Caco-2 (cell line): ENCODE results near the gene HTR2C. TPM values are rescaled to one million over a fixed set of nuclear protein-coding genes. Genes with fewer than 3 reads are reported as not detected.

Experiments
- BruUV-seq: library from RNA; stranded (reverse); fragments of 400-500 nt; replicated peaks from 2 replicates; lab custom pipeline; 2021; lab: Mats Ljungman, UMichigan
- CTCF ChIA-PET: fragments of 300-600 bp; sonication (Branson Sonifier 250); formaldehyde crosslinking; loops from one replicate; lab custom pipeline; 2022; ENCODE audit warnings: antibody characterized with exemption; lab: Charles Lee
- POLR2A ChIA-PET: fragments of 300-600 bp; sonication (Branson Sonifier 250); formaldehyde crosslinking; loops from one replicate; lab custom pipeline; 2022; ENCODE audit warnings: antibody characterized with exemption; lab: Charles Lee
- DNase-seq, 2 experiments: peaks; one replicate each; pipeline versions ENCODE4 v3.0.0 to v3.0.0-alpha.2; 2020 to 2022
- H3K27me3 ChIP-seq: replicated peaks from 2 replicates; pipeline ENCODE4 v1.6.0; 2011; ENCODE audit warnings: low read length; ENCODE audit not compliant: control insufficient read depth, insufficient read depth
- H3K36me3 ChIP-seq: 2 replicates; pipeline ENCODE4 v1.5.1; 2011; ENCODE audit warnings: low read length; ENCODE audit not compliant: control insufficient read depth, insufficient read depth
- H3K4me1 ChIP-seq: fragments of 250-450 bp; sonication (Bioruptor Pico); 2 replicates; pipeline ENCODE4 v1.5.1; 2020; ENCODE audit warnings: mild to moderate bottlenecking
- H3K4me3 ChIP-seq: 2 replicates; pipeline ENCODE4 v1.5.1; 2011; ENCODE audit warnings: low read depth, mild to moderate bottlenecking, control low read depth, low read length
- H3K9me3 ChIP-seq: fragments of 250-450 bp; sonication (Bioruptor Pico); 2 replicates; pipeline ENCODE4 v1.5.1; 2020; ENCODE audit warnings: mild to moderate bottlenecking, moderate library complexity
- H3K27ac Mint-ChIP-seq: one replicate; pipeline ENCODE4 v1.8.0; 2022; ENCODE audit warnings: mixed read lengths; ENCODE audit not compliant: unreplicated experiment
- H3K27me3 Mint-ChIP-seq: one replicate; pipeline ENCODE4 v1.8.0; 2022; ENCODE audit warnings: mixed read lengths; ENCODE audit not compliant: insufficient read depth, unreplicated experiment
- H3K36me3 Mint-ChIP-seq: one replicate; pipeline ENCODE4 v1.8.0; 2022; ENCODE audit warnings: mild to moderate bottlenecking, mixed read lengths; ENCODE audit not compliant: insufficient read depth, unreplicated experiment
- H3K4me1 Mint-ChIP-seq: one replicate; pipeline ENCODE4 v1.8.0; 2022; ENCODE audit warnings: low read depth, mixed read lengths; ENCODE audit not compliant: unreplicated experiment
- H3K4me3 Mint-ChIP-seq: one replicate; pipeline ENCODE4 v1.8.0; 2022; ENCODE audit warnings: mild to moderate bottlenecking, moderate library complexity, mixed read lengths; ENCODE audit not compliant: unreplicated experiment
- H3K9me3 Mint-ChIP-seq: one replicate; pipeline ENCODE4 v1.8.0; 2022; ENCODE audit warnings: mixed read lengths; ENCODE audit not compliant: unreplicated experiment
- intact Hi-C: fragments of 100-400 bp; cut with micrococcal nuclease; formaldehyde crosslinking; loops from one replicate; pipeline ENCODE4 v1.10.0; 2022; ENCODE audit not compliant: unreplicated experiment
- total RNA-seq: library from RNA; stranded (reverse); gene quantifications from 2 replicates; pipeline ENCODE4 v1.2.3, GENCODE V29; 2022
- TF ChIP-seq, protein P1 (sequence below), 2 experiments: fragments of 200-600 bp in 1 of 2; IDR thresholded peaks; 1 replicate in 1 of 2; 2 replicates in 1 of 2; pipeline versions ENCODE4 v1.5.1 to v1.8.0; 2011 to 2022; ENCODE audit warnings: antibody characterized with exemption in 1 of 2, control low read depth in 1 of 2, inconsistent platforms in 1 of 2, low read depth in 1 of 2, low read length in 1 of 2, mild to moderate bottlenecking in 1 of 2, moderate library complexity in 1 of 2; ENCODE audit not compliant: insufficient read depth in 1 of 2, severe bottlenecking in 1 of 2, unreplicated experiment in 1 of 2

The HTR2C gene
- total RNA-seq, 1 experiment from 2014 or later: not detected

DNA sequence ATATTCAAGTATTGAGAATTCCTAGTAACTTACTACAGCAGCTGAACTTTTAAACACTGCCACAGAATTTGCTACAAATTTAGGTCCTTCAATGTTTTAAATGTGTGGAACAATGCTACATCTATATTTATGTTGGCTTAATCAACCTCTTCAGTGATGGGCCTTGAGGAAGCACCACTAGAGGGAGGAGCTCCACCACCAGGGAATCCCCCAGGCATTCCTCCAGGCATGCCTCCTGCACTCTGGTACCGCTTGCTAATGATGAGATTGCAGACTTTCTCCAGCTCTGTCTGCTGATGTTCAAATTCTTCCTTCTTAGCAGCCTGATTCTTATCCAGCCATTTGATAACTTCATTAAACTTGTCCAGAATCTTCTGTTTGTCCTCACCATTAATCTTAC is 190.8 kb downstream of the HTR2C start:
- no peaks in the 10 kb centered on the region for H3K4me1 Mint-ChIP-seq
- Histone ChIP-seq H3K9me3 (no peaks in the 10 kb centered on the region), H3K4me3 (no peak overlapping the region), H3K36me3 (no peaks in the 10 kb centered on the region), H3K4me1 (no peaks in the 10 kb centered on the region), H3K27me3 (no peaks in the 10 kb centered on the region)
- POLR2A ChIA-PET: no interaction called here
- no peaks in the 10 kb centered on the region for H3K36me3 Mint-ChIP-seq
- H3K27ac Mint-ChIP-seq: no peak overlapping the region
- peak; percentile 0 to 23 for DNase-seq
- no peaks in the 10 kb centered on the region for H3K9me3 Mint-ChIP-seq
- CTCF ChIA-PET: no interaction called here
- no peaks in the 10 kb centered on the region for H3K27me3 Mint-ChIP-seq
- intact Hi-C loops: loop anchor here (5.0 kb wide), 1 partner anchor 183 kb away; no protein-coding TSS in a partner anchor
- H3K4me3 Mint-ChIP-seq: no peak overlapping the region
- BruUV-seq: no TSS peak
- TF ChIP-seq, protein P1, sequence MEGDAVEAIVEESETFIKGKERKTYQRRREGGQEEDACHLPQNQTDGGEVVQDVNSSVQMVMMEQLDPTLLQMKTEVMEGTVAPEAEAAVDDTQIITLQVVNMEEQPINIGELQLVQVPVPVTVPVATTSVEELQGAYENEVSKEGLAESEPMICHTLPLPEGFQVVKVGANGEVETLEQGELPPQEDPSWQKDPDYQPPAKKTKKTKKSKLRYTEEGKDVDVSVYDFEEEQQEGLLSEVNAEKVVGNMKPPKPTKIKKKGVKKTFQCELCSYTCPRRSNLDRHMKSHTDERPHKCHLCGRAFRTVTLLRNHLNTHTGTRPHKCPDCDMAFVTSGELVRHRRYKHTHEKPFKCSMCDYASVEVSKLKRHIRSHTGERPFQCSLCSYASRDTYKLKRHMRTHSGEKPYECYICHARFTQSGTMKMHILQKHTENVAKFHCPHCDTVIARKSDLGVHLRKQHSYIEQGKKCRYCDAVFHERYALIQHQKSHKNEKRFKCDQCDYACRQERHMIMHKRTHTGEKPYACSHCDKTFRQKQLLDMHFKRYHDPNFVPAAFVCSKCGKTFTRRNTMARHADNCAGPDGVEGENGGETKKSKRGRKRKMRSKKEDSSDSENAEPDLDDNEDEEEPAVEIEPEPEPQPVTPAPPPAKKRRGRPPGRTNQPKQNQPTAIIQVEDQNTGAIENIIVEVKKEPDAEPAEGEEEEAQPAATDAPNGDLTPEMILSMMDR (IDR thresholded peaks at IDR 0.05; ENCODE audit: insufficient read depth in 1 of 2, low read depth in 1 of 2, low read length in 1 of 2, severe bottlenecking in 1 of 2, unreplicated experiment in 1 of 2): peak in 1 of 2 experiments; percentile 4

DNA sequence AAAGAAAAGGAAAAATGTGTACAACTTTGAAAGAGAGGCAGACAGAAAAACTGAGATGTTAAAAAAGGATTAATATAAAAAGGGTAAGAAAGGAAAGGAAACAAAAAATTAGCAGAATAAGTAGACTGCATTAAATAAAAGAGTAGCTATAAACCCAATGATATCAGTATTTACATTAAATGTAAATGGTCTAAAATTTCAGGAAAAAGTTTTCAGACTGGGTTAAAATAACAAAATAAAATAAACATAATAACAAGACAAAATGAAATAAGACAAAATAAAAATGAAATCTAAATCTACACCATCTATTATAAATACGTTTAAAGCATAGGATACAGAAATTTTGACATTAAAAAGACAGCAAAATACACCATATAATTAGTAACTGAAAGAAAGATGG is 199.0 kb downstream of the HTR2C start:
- POLR2A ChIA-PET: no interaction called here
- H3K27ac Mint-ChIP-seq: no peak overlapping the region
- no TSS peak for BruUV-seq
- H3K9me3 Mint-ChIP-seq: no peaks in the 10 kb centered on the region
- no peaks in the 10 kb centered on the region for H3K4me1 Mint-ChIP-seq
- Histone ChIP-seq H3K4me3 (no peak overlapping the region), H3K36me3 (no peaks in the 10 kb centered on the region), H3K4me1 (no peaks in the 10 kb centered on the region), H3K9me3 (no peaks in the 10 kb centered on the region), H3K27me3 (no peaks in the 10 kb centered on the region)
- CTCF ChIA-PET: no interaction called here
- H3K4me3 Mint-ChIP-seq: no peak overlapping the region
- no peak for DNase-seq
- TF ChIP-seq, protein P1 (IDR thresholded peaks at IDR 0.05; ENCODE audit: insufficient read depth in 1 of 2, low read depth in 1 of 2, low read length in 1 of 2, severe bottlenecking in 1 of 2, unreplicated experiment in 1 of 2): no peak
- no peaks in the 10 kb centered on the region for H3K27me3 Mint-ChIP-seq
- H3K36me3 Mint-ChIP-seq: no peaks in the 10 kb centered on the region
- intact Hi-C loops: no loop called here

DNA sequence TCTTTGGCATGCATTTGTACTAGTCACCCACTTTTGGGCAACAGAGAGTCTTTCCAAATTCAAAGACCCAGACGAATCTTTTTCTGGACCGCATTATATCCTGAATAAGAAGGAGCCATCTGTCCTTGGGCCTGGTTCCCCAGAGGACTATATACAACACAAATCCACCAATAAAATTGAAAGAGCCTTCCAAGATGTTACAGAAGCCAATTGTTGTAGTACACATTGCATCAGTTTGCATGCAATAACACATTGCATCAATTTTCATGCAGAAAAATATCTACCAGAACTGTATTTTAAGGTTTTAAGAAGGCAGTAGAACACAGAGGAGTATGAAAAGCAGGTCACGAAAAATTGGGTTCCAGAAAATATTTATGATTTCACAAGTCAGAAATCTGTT is 203.2 kb downstream of the HTR2C start:
- H3K27me3 ChIP-seq: no peaks in the 10 kb centered on the region
- no peaks in the 10 kb centered on the region for H3K27me3 Mint-ChIP-seq
- H3K4me3 ChIP-seq: no peak overlapping the region
- CTCF ChIA-PET: no interaction called here
- H3K36me3 Mint-ChIP-seq: no peaks in the 10 kb centered on the region
- TF ChIP-seq, protein P1 (IDR thresholded peaks at IDR 0.05; ENCODE audit: insufficient read depth in 1 of 2, low read depth in 1 of 2, low read length in 1 of 2, severe bottlenecking in 1 of 2, unreplicated experiment in 1 of 2): no peak
- no peaks in the 10 kb centered on the region for H3K9me3 ChIP-seq
- no peak overlapping the region for H3K4me3 Mint-ChIP-seq
- no peak overlapping the region for H3K27ac Mint-ChIP-seq
- no peaks in the 10 kb centered on the region for H3K9me3 Mint-ChIP-seq
- intact Hi-C loops: no loop called here
- no peaks in the 10 kb centered on the region for H3K4me1 Mint-ChIP-seq
- POLR2A ChIA-PET: no interaction called here
- no peaks in the 10 kb centered on the region for H3K36me3 ChIP-seq
- no peak for DNase-seq
- no TSS peak for BruUV-seq
- no peaks in the 10 kb centered on the region for H3K4me1 ChIP-seq
